ENCODE data around the gene WSCD2.
"Not testable (repeated sequence)": the region's sequence is repeated elsewhere in the genome, so short reads cannot be mapped to it uniquely, and the experiment has no call there.

WSCD2 gene

DNA sequence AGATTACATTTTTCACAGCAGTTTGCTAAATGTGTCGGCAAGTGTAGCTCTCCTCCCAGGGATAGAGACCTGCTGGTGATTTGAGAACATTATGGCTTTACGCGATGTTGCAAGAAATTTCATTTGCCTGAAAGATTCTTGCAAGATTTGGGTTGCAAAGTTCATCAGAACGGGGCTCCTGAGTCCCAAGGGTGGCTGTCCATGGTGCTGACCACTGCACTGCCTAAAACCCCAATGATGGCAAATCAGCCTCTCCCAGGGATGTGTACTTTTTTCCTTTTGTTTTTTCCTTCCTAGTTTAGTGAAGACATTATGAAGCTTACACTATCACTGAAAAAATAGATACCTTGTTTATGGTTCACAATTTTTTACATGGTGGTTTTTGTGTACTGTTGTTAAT is 85.4 kb downstream of the WSCD2 start:
- H3K27ac ChIP-seq: no peak overlapping the region
- no peak overlapping the region for H3K4me3 ChIP-seq

DNA sequence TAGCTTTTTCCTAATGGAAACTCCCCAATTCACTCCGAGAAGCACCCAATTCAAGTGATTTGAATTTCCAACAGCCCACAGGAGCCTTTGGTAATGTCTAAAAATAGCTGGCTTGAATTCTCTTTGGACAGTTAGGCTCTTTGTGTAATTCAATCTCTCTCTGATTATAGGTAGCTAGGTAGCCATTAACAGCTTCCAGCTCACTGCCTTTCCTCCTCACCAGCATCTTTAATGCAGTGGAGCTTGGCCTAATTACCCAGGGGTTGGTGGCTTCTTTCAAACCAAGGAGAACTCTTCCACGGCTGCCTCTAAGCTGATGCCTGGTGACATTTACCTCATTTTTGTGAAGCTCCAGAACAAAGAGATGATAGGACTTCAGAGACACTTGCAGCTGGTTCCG is 86.4 kb downstream of the WSCD2 start:
- Histone ChIP-seq H3K27ac (no peak overlapping the region), H3K4me3 (no peak overlapping the region)

DNA sequence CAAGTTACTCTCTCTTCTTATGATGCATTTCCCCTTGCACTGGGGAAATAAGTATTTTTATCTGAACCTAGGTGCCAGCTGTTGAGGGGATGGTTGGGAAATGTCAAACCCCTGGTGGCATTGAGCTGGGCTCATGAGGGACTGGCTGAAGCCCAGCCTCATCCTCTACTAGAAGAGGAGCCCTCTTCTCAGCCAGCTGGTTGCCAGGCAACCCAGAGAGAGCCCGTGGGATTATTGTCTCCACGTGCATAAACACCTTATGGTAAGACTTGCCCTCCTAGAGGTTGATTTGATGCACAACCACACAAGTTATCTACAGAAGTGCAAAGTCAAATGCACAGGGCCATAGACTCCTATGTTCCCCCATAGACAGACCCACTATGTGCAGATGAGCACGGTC is 89.8 kb downstream of the WSCD2 start:
- Histone ChIP-seq H3K4me3 (no peak overlapping the region), H3K27ac (no peak overlapping the region)

DNA sequence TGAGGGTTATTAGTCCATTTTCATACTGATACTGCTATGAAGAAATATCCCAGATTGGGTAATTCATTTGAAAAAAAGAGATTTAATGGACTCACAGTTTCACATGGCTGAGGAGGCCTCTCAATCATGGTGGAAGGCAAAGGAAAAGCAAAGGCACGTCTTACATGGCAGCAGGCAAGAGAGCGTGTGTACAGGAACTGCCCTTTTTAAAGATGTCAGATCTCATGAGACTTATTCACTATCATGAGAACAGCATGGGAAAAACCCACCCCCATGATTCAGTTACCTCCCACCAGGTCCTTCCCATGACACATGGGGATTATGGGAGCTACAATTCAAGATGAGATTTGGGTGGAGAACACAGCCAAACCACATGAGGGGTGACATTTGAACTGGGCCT is 96.0 kb downstream of the WSCD2 start:
- not testable (repeated sequence) for H3K27ac ChIP-seq, H3K4me3 ChIP-seq

DNA sequence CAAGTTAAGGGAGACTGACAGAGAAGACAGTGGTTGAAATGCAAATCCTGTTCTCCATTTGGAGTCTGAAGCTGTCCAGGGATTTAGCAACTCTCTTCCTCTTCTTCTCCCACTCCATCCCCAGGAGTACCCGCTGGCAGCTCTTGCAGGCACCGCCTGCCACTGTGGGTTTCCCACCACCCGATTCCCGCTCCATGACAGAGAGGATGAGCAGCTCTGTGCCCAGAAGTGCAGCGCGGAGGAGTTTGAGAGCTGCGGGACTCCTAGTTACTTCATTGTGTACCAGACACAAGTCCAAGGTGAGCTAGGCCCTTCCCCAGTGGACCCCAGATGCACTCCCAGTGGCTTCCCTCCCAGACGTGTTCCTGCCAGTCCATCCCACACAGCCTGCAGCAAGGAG is 97.8 kb downstream of the WSCD2 start:
- no peak overlapping the region for H3K27ac ChIP-seq
- no peak overlapping the region for H3K4me3 ChIP-seq

DNA sequence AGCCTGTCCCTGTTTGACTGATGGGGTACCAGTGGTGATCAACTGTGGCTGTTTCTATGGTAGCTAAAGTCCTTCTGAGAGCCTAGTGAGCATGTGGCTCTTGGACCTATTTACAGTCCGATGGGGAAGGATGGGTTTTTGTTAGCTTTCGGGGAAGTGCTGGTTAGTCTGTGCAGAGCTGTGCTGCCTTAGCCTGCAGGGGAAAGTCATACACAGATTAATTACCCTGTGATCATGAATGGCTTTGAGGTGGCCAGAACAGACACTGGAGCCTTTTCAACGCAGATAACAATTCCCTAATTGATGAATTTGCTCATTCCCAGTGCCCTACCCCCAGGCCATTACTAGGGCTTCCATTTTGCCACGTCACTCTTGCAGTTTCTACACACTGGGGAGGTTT is 99.7 kb downstream of the WSCD2 start:
- Histone ChIP-seq H3K4me3 (no peak overlapping the region), H3K27ac (no peak overlapping the region)

DNA sequence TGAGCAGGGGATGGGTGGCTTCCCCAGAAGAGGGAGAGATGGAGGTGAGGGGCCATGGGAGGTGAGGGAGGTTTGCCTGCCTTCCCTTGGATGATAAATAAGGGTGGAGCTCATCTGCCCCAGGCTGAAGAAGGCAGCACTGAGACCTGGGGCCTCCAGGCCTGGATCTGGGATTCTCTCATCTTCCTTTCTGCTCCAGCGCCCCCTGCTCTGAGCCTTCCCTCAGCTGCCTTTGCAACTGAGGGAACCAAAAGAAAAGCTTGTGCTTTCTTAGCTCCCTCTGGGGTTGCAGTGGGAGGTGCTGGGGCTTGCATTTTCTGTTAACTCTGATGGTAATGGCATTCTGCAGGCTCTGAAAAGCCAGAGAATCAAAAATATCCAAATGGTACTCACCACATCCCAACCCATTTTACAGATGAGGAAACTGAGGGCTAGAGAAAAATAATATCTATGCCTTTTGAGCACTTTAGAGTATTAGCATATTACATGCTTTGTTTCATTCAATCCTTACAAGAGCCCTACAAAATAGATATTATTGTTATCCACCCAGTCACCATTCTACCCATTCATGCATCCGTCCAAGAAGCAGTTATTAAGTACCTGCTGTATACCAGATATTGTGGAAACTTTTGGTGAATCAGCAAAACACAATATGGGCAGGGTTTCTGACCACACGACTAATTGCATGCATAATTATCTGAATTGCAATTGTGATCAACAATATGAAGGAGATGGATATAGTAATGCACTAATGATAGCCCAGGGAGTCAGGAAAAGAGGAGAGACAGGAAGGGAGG is 102.2 kb downstream of the WSCD2 start:
- Histone ChIP-seq H3K4me3 (no peak overlapping the region), H3K27ac (no peak overlapping the region)

DNA sequence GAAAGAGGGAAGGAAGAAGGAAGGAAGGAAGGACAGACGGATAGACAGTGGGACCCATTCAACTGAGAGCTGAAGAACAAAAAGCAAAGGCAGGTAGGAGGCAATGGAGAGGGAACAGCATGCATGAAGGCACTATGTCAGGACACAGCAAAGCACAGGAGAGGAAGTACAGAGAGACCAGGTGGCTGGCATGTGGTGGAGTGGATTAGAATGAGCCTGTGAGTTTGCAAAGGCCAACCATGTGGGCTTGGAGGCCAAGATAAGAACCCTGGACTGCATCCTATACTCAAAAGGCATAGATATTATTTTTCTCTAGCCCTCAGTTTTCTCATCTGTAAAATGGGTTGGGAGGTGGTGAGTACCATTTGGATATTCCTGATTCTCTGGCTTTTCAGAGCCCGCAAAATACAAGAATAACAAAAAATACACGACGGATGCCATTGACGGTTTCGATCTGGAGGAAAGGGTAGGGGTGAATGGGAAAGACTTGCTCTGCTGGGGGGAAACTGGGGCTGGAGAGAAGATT is 102.9 kb downstream of the WSCD2 start:
- no peak overlapping the region for H3K4me3 ChIP-seq
- H3K27ac ChIP-seq: no peak overlapping the region

DNA sequence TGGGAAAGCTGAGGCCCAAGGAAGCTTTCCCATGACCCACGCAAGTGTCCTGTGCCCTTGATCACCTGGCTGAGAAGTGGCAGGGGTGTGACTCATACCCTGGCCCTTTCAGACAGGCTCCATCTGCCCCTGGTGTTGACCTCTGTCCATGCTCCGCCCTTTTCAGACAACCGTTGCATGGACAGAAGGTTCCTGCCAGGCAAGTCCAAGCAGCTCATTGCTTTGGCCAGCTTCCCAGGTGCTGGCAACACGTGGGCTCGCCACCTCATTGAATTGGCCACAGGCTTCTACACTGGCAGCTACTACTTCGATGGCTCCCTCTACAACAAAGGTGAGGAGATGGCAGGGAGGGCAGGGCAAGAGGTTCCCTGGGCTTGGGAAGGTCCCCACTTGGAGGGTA is 103.5 kb downstream of the WSCD2 start:
- no peak overlapping the region for H3K27ac ChIP-seq

DNA sequence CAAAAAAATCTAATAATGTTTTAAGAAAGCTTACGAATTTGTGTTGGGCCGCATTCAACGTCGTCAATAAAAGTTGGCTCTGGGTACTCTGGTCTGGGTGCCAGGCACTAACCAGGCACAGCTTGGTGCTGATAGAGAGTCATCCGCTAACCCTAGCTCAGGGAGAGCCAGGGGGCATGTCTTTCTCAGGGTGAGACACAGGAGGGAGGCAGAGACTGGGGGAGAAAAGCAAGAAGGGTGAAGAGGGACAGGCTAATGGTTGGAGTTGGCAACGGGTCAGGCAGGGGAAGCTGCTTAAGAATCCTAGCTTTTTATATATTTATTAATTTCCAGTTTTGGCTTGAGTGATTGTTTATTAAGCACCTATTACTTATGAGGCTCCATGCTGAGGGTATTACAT is 105.1 kb downstream of the WSCD2 start:
- Histone ChIP-seq H3K4me3 (no peak overlapping the region), H3K27ac (no peak overlapping the region)

More for the DNA sequence above, 103.5 kb downstream of the WSCD2 start:
- H3K4me3 ChIP-seq: no peak overlapping the region

DNA sequence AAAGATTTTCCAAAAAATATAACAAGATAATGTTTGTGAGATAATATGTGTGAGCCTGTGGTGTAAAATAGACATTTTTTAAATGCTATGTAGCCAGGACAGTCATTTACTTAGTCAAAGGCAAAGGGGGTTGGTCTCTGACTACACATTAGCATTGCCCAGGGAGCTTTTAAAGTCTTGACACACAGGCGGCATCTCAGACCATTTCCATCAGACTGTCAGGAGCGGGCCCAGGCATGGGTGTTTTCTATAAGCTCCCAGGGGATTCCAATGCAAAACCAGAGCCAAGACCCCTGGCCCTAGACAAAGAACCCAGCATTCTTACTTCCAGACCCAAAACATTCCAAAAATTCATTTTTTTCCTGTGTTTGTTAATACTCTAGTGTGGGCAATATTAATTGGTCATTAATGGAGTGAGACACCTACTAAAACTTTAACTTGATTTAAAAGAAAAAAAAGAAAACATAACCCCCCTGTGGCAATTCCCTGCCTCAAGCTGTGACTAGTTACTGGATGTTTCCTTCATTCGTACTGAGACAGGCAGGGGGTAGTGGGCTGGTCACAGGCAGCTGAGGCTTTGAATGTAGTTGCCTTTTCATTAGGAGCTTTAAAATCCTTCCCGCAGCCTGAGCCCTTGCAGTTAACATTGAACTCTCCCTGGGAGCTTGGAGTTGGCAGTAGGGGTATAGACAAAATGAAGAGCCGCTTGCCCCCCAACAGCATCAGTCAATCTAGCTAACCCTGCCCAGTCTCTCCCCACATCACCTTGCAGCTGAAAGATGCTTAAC is 106.3 kb downstream of the WSCD2 start:
- no peak overlapping the region for H3K27ac ChIP-seq

DNA sequence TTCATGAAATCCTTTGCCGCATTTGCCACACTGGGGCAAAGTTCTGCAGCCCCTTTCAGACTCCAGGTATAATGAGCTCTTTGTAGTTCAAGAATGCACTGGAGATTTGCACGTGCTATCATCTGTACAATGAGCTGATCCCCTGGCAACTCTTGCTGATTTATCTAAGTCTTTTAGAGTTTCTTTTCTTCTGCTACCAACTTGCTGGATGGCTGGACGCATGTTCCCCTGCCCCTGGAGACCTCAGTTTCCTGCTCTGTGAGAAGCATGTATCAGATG is 106.8 kb downstream of the WSCD2 start:
- H3K27ac ChIP-seq: no peak overlapping the region
- no peak overlapping the region for H3K4me3 ChIP-seq

More for the DNA sequence above, 106.3 kb downstream of the WSCD2 start:
- no peak overlapping the region for H3K4me3 ChIP-seq

DNA sequence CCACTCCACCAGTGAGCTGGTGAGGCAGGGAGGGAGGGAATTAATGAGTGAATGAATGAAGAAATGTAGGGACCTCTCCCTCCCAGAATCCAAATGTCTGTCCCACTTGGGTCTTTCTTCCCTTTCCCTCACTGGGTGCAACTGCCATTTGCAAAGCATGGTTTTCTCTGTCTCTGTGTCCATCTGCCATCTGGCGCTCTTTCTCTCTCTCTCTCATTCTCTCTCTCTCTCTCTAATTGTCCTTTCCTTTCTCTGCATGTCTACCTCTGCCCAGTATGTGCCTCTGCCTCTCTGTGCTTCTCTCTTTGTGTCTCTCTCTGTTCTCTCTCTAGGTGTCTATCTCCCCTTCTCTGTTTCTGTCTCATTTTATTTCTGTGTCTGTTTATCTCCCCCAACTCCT is 107.3 kb downstream of the WSCD2 start:
- Histone ChIP-seq H3K4me3 (no peak overlapping the region), H3K27ac (no peak overlapping the region)

DNA sequence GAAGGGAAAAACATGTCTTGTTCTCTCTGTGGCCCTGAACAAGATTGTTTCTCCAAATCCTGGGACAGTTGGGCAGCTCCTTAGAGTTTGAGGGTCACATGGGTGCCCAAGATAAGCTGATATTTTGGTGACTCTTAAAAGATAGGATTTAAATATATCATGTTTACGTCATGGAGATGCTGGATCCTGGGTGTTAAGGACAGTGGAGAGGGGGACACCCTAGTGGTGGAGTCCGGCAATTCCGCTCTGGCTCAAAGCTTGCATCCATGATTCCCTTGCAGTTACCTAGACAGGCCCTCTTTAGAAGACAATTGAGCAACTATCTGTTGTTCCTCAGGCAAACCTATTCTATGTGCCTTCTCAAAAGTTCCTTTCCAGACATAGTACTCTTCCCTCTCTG is 108.2 kb downstream of the WSCD2 start:
- Histone ChIP-seq H3K27ac (no peak overlapping the region), H3K4me3 (no peak overlapping the region)

DNA sequence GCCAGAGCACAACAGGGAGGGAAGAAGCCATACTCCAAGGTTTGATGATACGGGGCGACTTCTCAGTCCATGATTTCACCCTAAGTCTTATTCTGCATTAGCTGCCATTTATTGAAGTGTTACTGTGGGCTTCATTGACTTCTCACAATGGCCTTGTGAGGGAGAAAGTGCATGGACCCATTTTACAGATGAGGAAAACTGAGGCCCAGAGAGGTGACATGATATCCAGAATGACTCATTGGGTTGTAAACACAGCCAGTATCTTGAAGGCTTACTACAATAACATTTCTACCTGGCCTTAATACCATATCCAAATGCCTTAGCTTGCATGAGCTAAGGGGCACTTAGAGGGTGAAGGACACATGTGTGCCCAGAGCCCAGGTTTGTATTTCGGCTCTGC is 109.4 kb downstream of the WSCD2 start:
- H3K4me3 ChIP-seq: no peak overlapping the region
- no peak overlapping the region for H3K27ac ChIP-seq

DNA sequence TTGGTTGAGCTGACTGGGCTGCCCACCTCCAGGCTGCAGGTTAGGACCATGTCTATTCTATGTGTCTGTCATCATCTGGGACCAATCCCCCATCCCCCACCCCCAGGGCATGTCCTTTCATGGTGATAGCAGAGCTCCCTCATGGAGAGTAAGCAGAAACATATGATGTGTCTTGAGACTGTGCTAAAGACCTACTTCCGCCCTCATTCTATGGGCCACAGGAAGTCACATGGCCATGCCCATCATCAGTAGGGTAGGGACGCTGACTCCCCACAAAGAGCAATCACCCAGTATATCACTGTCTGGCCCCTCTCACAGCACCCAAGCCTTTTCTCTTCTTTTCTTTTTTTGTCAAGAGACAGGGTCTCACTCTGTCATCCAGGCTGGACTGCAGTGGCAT is 110.3 kb downstream of the WSCD2 start:
- no peak overlapping the region for H3K27ac ChIP-seq
- H3K4me3 ChIP-seq: no peak overlapping the region

DNA sequence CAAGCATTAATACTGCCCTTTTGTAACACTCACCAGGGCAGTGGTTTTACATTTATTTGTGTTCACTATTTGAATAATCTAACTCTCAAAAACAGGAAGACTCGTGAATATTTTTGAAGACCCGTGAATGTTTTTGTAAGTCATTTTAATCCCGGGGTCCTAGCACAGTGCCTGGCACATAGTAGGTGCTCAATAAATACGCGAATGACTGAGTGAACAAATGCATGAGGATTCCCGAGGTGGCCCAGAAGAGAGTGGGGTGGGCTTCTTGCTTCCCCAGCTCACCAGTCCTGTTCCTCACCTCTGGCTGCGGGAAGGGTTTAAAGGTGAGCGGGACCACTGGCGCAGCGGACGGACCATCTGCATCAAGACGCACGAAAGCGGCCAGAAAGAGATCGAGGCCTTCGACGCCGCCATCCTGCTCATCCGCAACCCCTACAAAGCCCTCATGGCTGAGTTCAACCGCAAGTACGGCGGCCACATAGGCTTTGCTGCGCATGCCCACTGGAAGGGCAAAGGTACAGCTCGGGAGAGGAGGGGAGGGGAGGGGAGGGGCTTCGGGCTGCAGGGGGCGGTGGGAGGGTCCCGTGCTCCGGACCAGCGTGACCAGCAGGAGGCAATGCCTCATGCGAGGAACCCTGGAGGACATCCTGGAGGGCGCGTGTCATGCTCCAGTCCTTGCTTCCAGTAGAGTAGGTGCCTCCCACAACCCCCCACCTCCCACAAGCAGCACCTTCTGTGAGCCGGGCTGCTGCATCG is 111.1 kb downstream of the WSCD2 start:
- no peak overlapping the region for H3K4me3 ChIP-seq
- no peak overlapping the region for H3K27ac ChIP-seq

DNA sequence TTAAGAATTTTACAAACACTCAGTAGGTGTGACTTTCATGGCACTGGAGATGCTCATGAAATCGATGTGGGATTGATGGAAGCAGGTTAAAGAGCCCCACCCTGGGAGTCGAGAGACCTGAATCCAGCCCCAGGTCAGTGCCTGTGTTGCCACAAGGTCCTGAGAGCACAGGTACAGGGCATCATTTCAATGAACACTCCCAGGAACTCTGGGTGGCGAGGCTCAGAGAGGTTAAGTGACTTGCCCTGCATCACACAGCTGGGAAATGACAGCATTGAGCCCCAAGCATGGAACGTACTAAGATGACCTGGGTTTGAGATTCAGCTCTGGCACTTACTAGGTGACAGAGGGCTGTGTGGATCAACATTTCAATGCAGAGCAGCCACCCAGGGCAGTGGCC is 111.8 kb downstream of the WSCD2 start:
- H3K27ac ChIP-seq: no peak overlapping the region
- no peak overlapping the region for H3K4me3 ChIP-seq

DNA sequence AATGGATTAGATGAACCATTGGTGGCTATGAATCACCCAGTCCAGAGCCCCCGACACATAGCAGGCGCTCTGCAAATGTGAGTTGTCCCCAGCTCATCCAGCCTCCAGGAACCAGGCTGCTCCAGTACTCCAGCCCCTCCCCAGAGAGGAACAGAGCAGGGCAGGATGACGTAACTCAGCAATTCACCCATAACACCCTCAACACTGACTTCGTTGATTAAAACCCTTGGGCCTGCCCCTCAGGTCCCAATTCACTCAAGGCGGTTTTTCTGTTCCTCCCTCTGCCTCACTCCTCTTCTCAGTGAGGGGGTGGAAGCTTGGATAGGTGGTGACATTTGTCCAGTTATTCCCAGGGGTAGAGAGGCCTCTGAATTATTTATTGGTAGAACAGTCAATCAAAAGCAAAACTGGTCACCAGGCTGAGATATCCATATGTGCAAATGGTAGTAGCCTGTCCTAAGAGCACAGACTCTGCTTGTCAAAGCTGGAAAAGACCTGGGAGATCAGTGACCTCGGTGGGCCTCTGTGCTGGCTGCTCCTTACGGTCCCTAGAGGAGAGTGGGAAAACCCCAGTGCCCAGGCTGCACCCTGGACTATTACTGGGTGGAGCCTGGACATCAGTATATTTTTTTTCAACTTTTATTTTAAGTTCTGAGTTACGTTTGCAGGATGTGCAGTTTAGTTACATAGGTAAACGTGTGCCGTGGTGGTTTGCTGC is 113.1 kb downstream of the WSCD2 start:
- H3K4me3 ChIP-seq: no peak overlapping the region
- no peak overlapping the region for H3K27ac ChIP-seq

DNA sequence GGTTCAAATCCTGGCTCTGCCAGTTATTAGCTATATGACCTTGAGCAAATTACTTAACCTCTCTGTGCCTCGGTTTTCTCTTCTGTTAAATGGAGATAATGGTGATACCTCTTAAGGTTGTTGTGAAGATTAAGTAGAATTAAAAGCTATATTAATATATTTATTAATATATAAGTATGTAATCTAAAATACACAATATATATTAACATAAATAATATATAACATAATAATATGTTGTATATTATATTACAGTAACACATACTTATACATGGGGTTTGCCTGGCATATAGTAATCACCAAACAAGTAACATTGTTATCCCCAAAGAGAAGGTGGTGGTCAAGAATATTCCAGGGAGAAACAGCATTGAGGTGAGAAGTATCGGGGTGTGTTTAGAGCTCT is 118.0 kb downstream of the WSCD2 start:
- Histone ChIP-seq H3K4me3 (no peak overlapping the region), H3K27ac (no peak overlapping the region)

Measured in skin epidermis (tissue), 12 donors.